Measurements from ENCODE around the gene MEF2A. TPM values are rescaled to one million over a fixed set of nuclear protein-coding genes. Genes with fewer than 3 reads are reported as not detected.

Gene MEF2A
- total and polyA plus RNA-seq, 9 of the 15 experiments (the other 6 are each of a cell fraction or from before 2014, with no cell fraction given): 1.6 to 18.7 (median 8.7) TPM

DNA sequence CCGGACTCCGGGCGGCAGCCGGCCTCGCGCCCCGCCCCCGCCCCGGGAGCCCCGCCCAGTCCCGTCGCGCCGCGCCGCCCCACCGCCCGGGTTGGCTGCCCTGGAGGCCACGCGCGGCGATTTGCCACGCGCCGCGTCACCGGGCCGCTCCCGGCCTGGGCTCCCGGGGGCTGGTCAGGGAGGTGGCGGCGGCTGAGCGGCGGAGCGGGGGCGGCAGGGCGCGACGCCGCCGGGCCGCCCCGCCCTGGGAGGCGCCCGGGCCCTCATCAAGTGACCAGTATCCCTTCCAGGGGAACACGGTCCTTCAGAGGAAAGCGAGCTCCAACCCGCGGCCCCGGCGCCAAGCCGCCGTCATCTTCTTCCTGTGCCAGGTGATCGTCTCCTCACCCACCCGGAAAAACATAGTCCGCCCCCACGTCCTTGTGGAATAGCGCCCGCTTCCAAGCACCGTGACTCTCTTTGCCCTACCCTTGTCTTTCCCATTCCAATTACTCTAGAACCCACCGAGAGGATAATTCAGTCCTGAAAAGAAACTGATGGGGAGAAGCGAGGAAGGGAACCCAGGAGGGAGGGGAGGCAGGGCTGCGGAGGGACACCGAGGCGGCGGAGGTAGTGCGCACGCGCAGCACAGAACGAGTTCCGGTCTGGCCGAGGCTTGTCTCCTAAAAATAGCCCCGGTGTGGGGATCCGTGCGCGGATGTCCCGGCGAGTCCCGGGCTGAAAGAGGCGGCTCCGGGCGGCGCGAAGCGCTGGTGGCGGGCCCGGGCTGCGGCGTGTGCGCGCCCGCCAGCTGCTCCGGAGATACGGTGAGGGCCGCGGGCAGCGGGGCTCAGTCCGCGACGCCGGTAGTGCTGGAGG lies at the start of gene MEF2A (continued):
- TF ChIP-seq ARID4B (CRISPR knock-in tag; IDR thresholded peaks at IDR 0.05) (no peak), RBM15 (IDR thresholded peaks at IDR 0.05; ENCODE audit: insufficient read depth, low read length) (no peak), SLC30A9 (CRISPR knock-in tag; IDR thresholded peaks at IDR 0.05) (no peak), MYNN (IDR thresholded peaks at IDR 0.05) (0 out of 2 replicates have a peak, but pooled peaks have one; percentile 19), MYNN (CRISPR knock-in tag; IDR thresholded peaks at IDR 0.05) (no peak), XRCC3 (IDR thresholded peaks at IDR 0.05) (no peak), ZBTB1 (CRISPR knock-in tag; IDR thresholded peaks at IDR 0.05; ENCODE audit: borderline replicate concordance, low read depth) (peak; percentile 39; the same call in 1 of the 2 replicates), GTF2A2 (tag; IDR thresholded peaks at IDR 0.05) (peak; percentile 79), CBX1 (IDR thresholded peaks at IDR 0.05; ENCODE audit: low read depth) (peak; percentile 54; the same call in 1 of the 2 replicates), SOX6 (IDR thresholded peaks at IDR 0.05) (0 out of 2 replicates have a peak, but pooled peaks have one; percentile 19), TRIM28 (IDR thresholded peaks at IDR 0.05) (0 out of 2 replicates have a peak, but pooled peaks have one; percentile 72), MEIS2 (IDR thresholded peaks at IDR 0.05; ENCODE audit: partially characterized antibody) (peak; percentile 42), GABPA (tag; conservative IDR thresholded peaks at IDR 0.05; ENCODE audit: low read depth) (peak; percentile 68), POU5F1 (IDR thresholded peaks at IDR 0.05; ENCODE audit: borderline replicate concordance, low read depth, low read length, partially characterized antibody) (peak; percentile 67)
- TF ChIP-seq, protein P1, sequence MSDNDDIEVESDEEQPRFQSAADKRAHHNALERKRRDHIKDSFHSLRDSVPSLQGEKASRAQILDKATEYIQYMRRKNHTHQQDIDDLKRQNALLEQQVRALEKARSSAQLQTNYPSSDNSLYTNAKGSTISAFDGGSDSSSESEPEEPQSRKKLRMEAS (CRISPR knock-in tag; IDR thresholded peaks at IDR 0.05): peak; percentile 92

Measured in K562 (cell line).